Skeletal muscle tissue (tissue), 4 donors: ENCODE results near the gene SAMM50. TPM values are rescaled to one million over a fixed set of nuclear protein-coding genes. Genes with fewer than 3 reads are reported as not detected.
A peak's percentile ranks its signal among the peaks of the same experiment; 100 is the strongest.
"Not testable (repeated sequence)": the region's sequence is repeated elsewhere in the genome, so short reads cannot be mapped to it uniquely, and the experiment has no call there.

ENCODE experiments used
- H3K27ac ChIP-seq: one replicate; pipeline ENCODE4 v1.7.0; 2013; ENCODE audit warnings: mild to moderate bottlenecking, low read depth, low read length, inconsistent platforms
- H3K27me3 ChIP-seq, 3 donors: one replicate each; pipeline ENCODE4 v1.7.0; 2013; ENCODE audit warnings: low read length in 3 of 3; ENCODE audit not compliant: control insufficient read depth in 3 of 3, insufficient read depth in 3 of 3
- H3K36me3 ChIP-seq, 3 donors: one replicate each; pipeline ENCODE4 v1.7.0; 2013; ENCODE audit warnings: low read length in 3 of 3; ENCODE audit not compliant: control insufficient read depth in 3 of 3, insufficient read depth in 3 of 3
- H3K4me1 ChIP-seq, 3 donors: one replicate each; pipeline ENCODE4 v1.7.0; 2013; ENCODE audit warnings: low read length in 3 of 3, mild to moderate bottlenecking in 3 of 3; ENCODE audit not compliant: control insufficient read depth in 3 of 3, insufficient read depth in 3 of 3
- H3K4me3 ChIP-seq, 3 donors: one replicate each; pipeline ENCODE4 v1.7.0; 2013; ENCODE audit warnings: low read length in 3 of 3
- H3K9ac ChIP-seq, 3 donors: one replicate each; pipeline ENCODE4 v1.7.0; 2013; ENCODE audit warnings: low read length in 3 of 3, mild to moderate bottlenecking in 3 of 3, moderate library complexity in 2 of 3, low read depth in 1 of 3
- H3K9me3 ChIP-seq, 3 donors: one replicate each; pipeline ENCODE4 v1.7.0; 2013; ENCODE audit warnings: low read length in 3 of 3; ENCODE audit not compliant: control insufficient read depth in 3 of 3
- total RNA-seq: library from RNA; depleted of rRNA; stranded (reverse); fragments of >200 nt; gene quantifications from one replicate; pipeline ENCODE4 v1.2.3, GENCODE V29; 2014
- donor health status: Osteomylitis.

SAMM50 gene
- total RNA-seq, 1 donor from 2014 or later = 59.5 TPM

- no peaks in the 10 kb centered on the region for H3K27me3 ChIP-seq
- no peak overlapping the region for H3K9ac ChIP-seq
- no peaks in the 10 kb centered on the region for H3K9me3 ChIP-seq
- no peak overlapping the region for H3K27ac ChIP-seq
- H3K36me3 ChIP-seq = no peaks in the 10 kb centered on the region
- no peak overlapping the region for H3K4me3 ChIP-seq
- no peaks in the 10 kb centered on the region for H3K4me1 ChIP-seq
These were observed 56.9 kb downstream of the SAMM50 start for GRCh38 chr22:44012162-44012561.

DNA sequence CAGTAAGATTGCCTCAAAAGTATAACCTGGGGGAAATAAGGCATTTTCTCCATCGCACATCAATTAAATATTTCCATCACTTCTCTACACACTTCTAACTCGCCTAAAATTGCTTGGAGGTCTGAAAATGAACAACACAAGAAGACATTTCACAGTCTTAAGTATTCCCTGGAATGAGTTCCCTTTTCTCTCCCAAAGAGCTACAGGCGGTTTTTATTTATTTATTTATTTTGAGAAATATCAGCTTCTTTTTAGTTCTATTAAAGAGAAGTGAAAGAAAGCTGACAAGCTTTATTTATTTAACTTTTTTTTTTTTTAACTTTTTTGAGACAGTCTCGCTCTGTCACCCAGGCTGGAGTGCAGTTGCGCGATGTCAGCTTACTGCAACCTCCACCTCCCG, 57.3 kb downstream of the SAMM50 start:
- H3K27me3 ChIP-seq = no peaks in the 10 kb centered on the region
- H3K36me3 ChIP-seq = no peaks in the 10 kb centered on the region
- no peak overlapping the region for H3K4me3 ChIP-seq
- H3K27ac ChIP-seq = no peak overlapping the region
- H3K9me3 ChIP-seq = no peaks in the 10 kb centered on the region
- no peaks in the 10 kb centered on the region for H3K4me1 ChIP-seq
- no peak overlapping the region for H3K9ac ChIP-seq

GRCh38 chr22:44014241-44014640, 59.0 kb downstream of the SAMM50 start:
- H3K27ac ChIP-seq = no peak overlapping the region

DNA sequence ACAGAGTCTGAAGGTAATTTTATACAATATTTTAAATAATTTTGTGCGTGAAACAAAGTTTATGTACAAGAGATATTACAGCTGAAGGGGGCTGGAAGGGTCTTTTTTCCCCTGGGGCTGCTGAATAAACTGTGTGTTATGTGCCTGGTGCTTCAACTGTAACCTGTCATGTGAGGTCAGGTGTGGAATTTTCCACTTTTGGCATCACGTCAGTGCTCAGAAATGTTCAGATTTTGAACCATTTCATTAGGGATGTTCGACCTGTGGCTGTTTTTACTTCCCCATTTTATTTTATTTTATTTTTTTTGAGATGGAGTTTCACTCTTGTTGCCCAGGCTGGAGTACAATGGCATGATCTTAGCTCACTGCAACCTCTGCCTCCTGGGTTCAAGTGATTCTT, 61.3 kb downstream of the SAMM50 start:
- not testable (repeated sequence) for H3K9me3 ChIP-seq, H3K27me3 ChIP-seq, H3K27ac ChIP-seq, H3K9ac ChIP-seq, H3K4me3 ChIP-seq, H3K36me3 ChIP-seq
- H3K4me1 ChIP-seq = peaks cover 17 to 20% (median 18%) of the 10 kb centered on the region in 3 donors

More at GRCh38 chr22:44014241-44014640, 59.0 kb downstream of the SAMM50 start:
- Histone ChIP-seq H3K4me1 (peaks cover under 1 to 1% (median under 1%) of the 10 kb centered on the region in 3 donors), H3K9me3 (no peaks in the 10 kb centered on the region), H3K27me3 (no peaks in the 10 kb centered on the region), H3K9ac (no peak overlapping the region), H3K4me3 (no peak overlapping the region), H3K36me3 (no peaks in the 10 kb centered on the region)

DNA sequence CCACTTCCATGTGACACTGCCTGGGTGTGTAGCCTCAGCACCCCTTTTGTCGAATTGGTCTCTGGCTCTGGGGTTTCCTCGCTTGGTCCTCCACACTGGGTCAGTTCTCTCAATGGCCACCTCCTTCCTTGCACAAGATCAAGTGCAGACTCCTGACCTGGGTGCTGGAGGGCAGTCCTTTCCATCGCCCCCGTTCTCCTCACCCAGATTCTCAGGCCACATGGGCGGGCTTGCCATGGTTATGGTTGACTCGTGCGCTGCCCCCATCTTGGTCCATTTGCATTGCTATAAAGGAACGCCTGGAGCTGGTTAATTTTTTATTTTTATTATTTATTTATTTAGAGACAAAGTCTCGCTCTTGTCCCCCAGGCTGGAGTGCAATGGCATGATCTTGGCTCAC, 63.4 kb downstream of the SAMM50 start:
- peaks cover 30 to 36% (median 34%) of the 10 kb centered on the region in 3 donors for H3K4me1 ChIP-seq
- H3K27me3 ChIP-seq = no peaks in the 10 kb centered on the region
- no peaks in the 10 kb centered on the region for H3K36me3 ChIP-seq
- H3K27ac ChIP-seq = no peak overlapping the region
- H3K9ac ChIP-seq = no peak overlapping the region
- no peaks in the 10 kb centered on the region for H3K9me3 ChIP-seq
- H3K4me3 ChIP-seq = no peak overlapping the region

GRCh38 chr22:44019416-44019815, 64.2 kb downstream of the SAMM50 start:
- Histone ChIP-seq H3K9ac (peak overlapping the region in 1 of 3 donors; percentile 8), H3K27ac (no peak overlapping the region), H3K9me3 (no peaks in the 10 kb centered on the region), H3K4me3 (no peak overlapping the region), H3K36me3 (no peaks in the 10 kb centered on the region), H3K4me1 (peaks cover 32 to 38% (median 38%) of the 10 kb centered on the region in 3 donors), H3K27me3 (no peaks in the 10 kb centered on the region)

DNA sequence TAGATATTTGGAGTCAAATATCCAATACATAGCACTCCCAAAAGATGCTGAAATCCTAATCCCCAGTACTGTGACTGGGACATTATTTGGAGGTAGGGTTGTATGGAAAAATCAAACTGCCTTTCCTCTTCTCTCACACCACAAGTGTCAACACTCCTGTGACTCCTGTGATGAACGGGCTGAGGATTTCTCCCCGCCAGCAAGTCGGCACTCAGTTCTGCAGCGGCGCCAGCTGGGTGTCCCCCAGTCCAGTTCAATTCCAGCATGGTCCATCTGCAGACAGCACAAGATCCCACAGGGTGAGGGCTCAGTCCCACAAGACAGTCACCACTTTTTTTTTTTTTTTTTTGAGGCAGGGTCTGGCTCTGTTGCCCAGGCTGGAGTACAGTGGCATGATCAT, 64.6 kb downstream of the SAMM50 start:
- H3K4me3 ChIP-seq = no peak overlapping the region
- no peaks in the 10 kb centered on the region for H3K27me3 ChIP-seq
- no peaks in the 10 kb centered on the region for H3K36me3 ChIP-seq
- no peaks in the 10 kb centered on the region for H3K9me3 ChIP-seq
- H3K9ac ChIP-seq = peak overlapping the region in 1 of 3 donors; percentile 8
- peaks cover 35 to 40% (median 38%) of the 10 kb centered on the region in 3 donors for H3K4me1 ChIP-seq
- no peak overlapping the region for H3K27ac ChIP-seq

DNA sequence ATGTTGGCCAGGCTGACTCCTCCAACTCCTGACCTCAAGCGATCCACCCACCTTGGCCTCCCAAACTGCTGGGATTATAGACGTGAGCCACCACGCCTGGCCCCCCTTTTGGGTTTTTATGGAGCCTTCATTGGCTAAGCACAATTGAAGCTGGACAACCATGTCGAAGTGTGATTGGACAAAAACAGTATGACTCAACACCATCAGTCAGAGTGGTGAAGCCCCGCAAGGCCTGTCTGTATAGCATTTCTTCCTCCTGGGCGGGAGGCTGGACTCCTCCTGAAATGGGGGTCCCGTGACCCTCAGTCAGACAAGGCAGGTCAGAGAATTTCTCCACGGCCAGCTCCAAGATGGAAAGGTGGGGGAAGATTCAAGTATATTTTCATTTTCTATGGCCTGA, 65.7 kb downstream of the SAMM50 start:
- H3K4me3 ChIP-seq = no peak overlapping the region
- no peaks in the 10 kb centered on the region for H3K9me3 ChIP-seq
- H3K36me3 ChIP-seq = no peaks in the 10 kb centered on the region
- H3K27me3 ChIP-seq = no peaks in the 10 kb centered on the region
- H3K27ac ChIP-seq = no peak overlapping the region
- H3K4me1 ChIP-seq = peaks cover 46 to 51% (median 49%) of the 10 kb centered on the region in 3 donors
- peak overlapping the region in 1 of 3 donors; percentile 45 for H3K9ac ChIP-seq

DNA sequence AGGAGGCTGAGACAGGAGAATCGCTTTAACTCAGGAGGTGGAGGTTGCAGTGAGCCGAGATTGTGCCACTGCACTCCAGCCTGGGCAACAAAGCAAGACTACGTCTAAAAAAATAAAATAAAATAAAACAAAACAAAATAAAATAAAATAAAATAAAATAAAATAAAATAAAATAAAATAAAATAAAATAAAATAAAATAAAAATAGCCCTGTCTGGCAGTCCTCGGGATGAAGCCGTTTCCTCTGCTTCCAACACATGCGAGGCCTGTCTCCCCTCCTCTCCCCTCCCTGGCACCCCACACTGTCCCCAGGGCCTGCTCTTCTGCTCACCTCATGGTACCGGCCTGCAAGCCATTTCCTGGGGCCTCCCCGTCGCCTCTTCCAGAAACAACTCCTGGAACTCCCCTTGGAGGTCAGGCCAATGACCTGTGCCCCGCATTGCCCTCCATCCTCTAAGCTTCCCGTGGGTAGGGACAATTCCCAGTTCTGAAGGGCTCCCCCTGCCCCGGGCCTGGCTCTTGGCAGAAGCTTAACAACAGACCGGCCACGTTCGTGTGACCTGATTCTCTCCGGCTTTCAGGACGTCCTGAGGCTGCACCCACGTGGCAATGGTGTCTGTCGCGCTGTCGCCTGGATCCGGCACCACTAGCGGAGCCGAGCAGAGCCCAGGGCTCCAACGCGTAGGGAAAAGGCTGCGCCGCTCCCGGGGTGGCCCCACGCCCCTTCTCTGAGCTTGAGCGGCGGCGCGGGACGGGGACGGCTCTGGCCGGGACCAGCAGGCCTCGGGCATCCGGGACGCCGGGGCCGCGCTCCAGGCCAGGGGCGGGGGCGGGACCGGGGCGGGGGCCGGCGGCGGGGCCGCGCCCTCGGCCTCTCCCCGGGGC, 68.4 kb downstream of the SAMM50 start:
- no peaks in the 10 kb centered on the region for H3K36me3 ChIP-seq
- no peaks in the 10 kb centered on the region for H3K9me3 ChIP-seq
- peaks cover 71 to 76% (median 74%) of the 10 kb centered on the region in 3 donors for H3K4me1 ChIP-seq
- no peaks in the 10 kb centered on the region for H3K27me3 ChIP-seq
- H3K27ac ChIP-seq = peak overlapping the region; percentile 85
- H3K4me3 ChIP-seq = peak overlapping the region; percentile 76 to 85 (median 82)
- peak overlapping the region; percentile 83 to 96 (median 92) for H3K9ac ChIP-seq

- H3K36me3 ChIP-seq = no peaks in the 10 kb centered on the region
- H3K27ac ChIP-seq = peak within 1 kb of the TSS; percentile 95
- H3K27me3 ChIP-seq = no peaks in the 10 kb centered on the region
- peak within 1 kb of the TSS; percentile 76 to 85 (median 82) for H3K4me3 ChIP-seq
- peaks cover 73 to 81% (median 78%) of the 10 kb centered on the region in 3 donors for H3K4me1 ChIP-seq
- peak within 1 kb of the TSS; percentile 83 to 96 (median 92) for H3K9ac ChIP-seq
- no peaks in the 10 kb centered on the region for H3K9me3 ChIP-seq
These were observed 69.2 kb downstream of the SAMM50 start, which contains the start of gene PARVB for GRCh38 chr22:44024288-44024921. Gene PARVB (plus strand): TSS chr22:44024302. CDS start chr22:44024340, 38 bp downstream.
